ENCODE results near the gene KIF16B. TPM values are rescaled to one million over a fixed set of nuclear protein-coding genes. Genes with fewer than 3 reads are reported as not detected.

Gene KIF16B
- total and polyA plus RNA-seq, 9 of the 15 experiments (the other 6 are each of a cell fraction or from before 2014, with no cell fraction given) = 1.00 to 10.6 (median 8.5) TPM

GRCh38 chr20:16273812-16274555 lies 299.3 kb downstream of the KIF16B start:
- no peaks in the 10 kb centered on the region for H3K27me3 ChIP-seq (ENCODE audit: control insufficient read depth in 2 of 2, insufficient read depth in 2 of 2, low read length in 2 of 2)
- 56% methylated on average over 2 of the region's 4 CpGs for WGBS (ENCODE audit: insufficient coverage, low coverage, missing lambda C conversion rate)
- FAIRE-seq (no peak), ATAC-seq (no peak), DNase-seq (ENCODE audit: extremely low read depth in 1 of 4, low spot score in 3 of 4) (no peak)
- ChIA-PET POLR2A (no interaction called here), CTCF (ENCODE audit: low intra/inter-chr PET ratio) (no interaction called here)
- no peaks in the 10 kb centered on the region for H3K4me1 ChIP-seq (replicated peaks in 1 of 2; ENCODE audit: control insufficient read depth in 2 of 2, insufficient read depth in 2 of 2, low read length in 2 of 2)
- H4K20me1 ChIP-seq (replicated peaks; ENCODE audit: control insufficient read depth, insufficient read depth, low read length) = no peaks in the 10 kb centered on the region
- H3K9me1 ChIP-seq (ENCODE audit: control insufficient read depth, insufficient read depth, low read length) = no peaks in the 10 kb centered on the region
- no peaks in the 10 kb centered on the region for H3K79me2 ChIP-seq (ENCODE audit: control insufficient read depth, insufficient read depth, low read length)
- H3K9ac ChIP-seq (ENCODE audit: insufficient read depth in 1 of 2, low read depth in 2 of 2, low read length in 2 of 2) = no peak overlapping the region
- H3K36me3 ChIP-seq (ENCODE audit: control insufficient read depth, insufficient read depth, low read length) = no peaks in the 10 kb centered on the region
- H3K9me3 ChIP-seq (replicated peaks; ENCODE audit: control insufficient read depth, insufficient read depth, low read depth, low read length) = no peaks in the 10 kb centered on the region
- BruUV-seq (replicated peaks) = no TSS peak
- no peak overlapping the region for H3K27ac ChIP-seq (ENCODE audit: extremely low read depth, low read depth, low read length)
- H3K4me2 ChIP-seq (ENCODE audit: insufficient read depth, low read length) = no peak overlapping the region
- H2AFZ ChIP-seq (ENCODE audit: low read depth, low read length) = no peak overlapping the region
- in situ Hi-C loops (cut with MboI) = no loop called here
- no peak overlapping the region for H3K4me3 ChIP-seq
- intact Hi-C loops (cut with micrococcal nuclease) = no loop called here
- no peak for TF ChIP-seq ZNF282 (CRISPR knock-in tag; IDR thresholded peaks at IDR 0.05)
- TF ChIP-seq SNIP1 (IDR thresholded peaks at IDR 0.05; ENCODE audit: low read depth) = no peak
- TF ChIP-seq CTBP1 (IDR thresholded peaks at IDR 0.05; ENCODE audit: borderline replicate concordance) = no peak
- no peak for TF ChIP-seq ZNF384 (IDR thresholded peaks at IDR 0.05; ENCODE audit: low read depth, low read length)
- TF ChIP-seq, protein P1, sequence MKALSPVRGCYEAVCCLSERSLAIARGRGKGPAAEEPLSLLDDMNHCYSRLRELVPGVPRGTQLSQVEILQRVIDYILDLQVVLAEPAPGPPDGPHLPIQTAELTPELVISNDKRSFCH (CRISPR knock-in tag; IDR thresholded peaks at IDR 0.05) = no peak
- TF ChIP-seq, protein P1 (tag; IDR thresholded peaks at IDR 0.05) = no peak
- TF ChIP-seq TGIF2 (CRISPR knock-in tag; IDR thresholded peaks at IDR 0.05) = no peak
- no peak for TF ChIP-seq HNRNPH1 (optimal IDR thresholded peaks at IDR 0.05; ENCODE audit: low read depth, low read length)
- TF ChIP-seq ZBTB11 (CRISPR knock-in tag; IDR thresholded peaks at IDR 0.05) = no peak
- TF ChIP-seq, protein P2, sequence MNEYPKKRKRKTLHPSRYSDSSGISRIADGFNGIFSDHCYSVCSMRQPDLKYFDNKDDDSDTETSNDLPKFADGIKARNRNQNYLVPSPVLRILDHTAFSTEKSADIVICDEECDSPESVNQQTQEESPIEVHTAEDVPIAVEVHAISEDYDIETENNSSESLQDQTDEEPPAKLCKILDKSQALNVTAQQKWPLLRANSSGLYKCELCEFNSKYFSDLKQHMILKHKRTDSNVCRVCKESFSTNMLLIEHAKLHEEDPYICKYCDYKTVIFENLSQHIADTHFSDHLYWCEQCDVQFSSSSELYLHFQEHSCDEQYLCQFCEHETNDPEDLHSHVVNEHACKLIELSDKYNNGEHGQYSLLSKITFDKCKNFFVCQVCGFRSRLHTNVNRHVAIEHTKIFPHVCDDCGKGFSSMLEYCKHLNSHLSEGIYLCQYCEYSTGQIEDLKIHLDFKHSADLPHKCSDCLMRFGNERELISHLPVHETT (CRISPR knock-in tag; conservative IDR thresholded peaks at IDR 0.05 in 1 of 2, IDR thresholded peaks at IDR 0.05 in 1 of 2) = no peak
- no peak for TF ChIP-seq KDM1A (IDR thresholded peaks at IDR 0.05)
- no peak for TF ChIP-seq PBX2 (CRISPR knock-in tag; IDR thresholded peaks at IDR 0.05; ENCODE audit: low read depth)
- TF ChIP-seq PBX2 (tag; conservative IDR thresholded peaks at IDR 0.05; ENCODE audit: low read depth) = no peak
